WERI-Rb-1 (cell line): ENCODE data around the gene PRKD1.

Experiments
- DNase-seq: peaks from one replicate; pipeline ENCODE4 v3.0.0-alpha.2; 2020
- H3K27ac ChIP-seq: fragments of 250-450 bp; sonication (Bioruptor Pico); 2 replicates; pipeline ENCODE4 v1.5.1; 2020; ENCODE audit warnings: mild to moderate bottlenecking, moderate library complexity
- H3K27me3 ChIP-seq: fragments of 250-450 bp; sonication (Bioruptor Pico); 2 replicates; pipeline ENCODE4 v1.5.1; 2021; ENCODE audit warnings: mild to moderate bottlenecking, low read depth, moderate library complexity; ENCODE audit not compliant: insufficient read depth, severe bottlenecking
- H3K36me3 ChIP-seq: fragments of 250-450 bp; sonication (Bioruptor Pico); 2 replicates; pipeline ENCODE4 v1.5.1; 2020; ENCODE audit warnings: mild to moderate bottlenecking, moderate library complexity
- H3K4me3 ChIP-seq: 2 replicates; pipeline ENCODE4 v1.5.1; 2011; ENCODE audit warnings: low read depth, mild to moderate bottlenecking, control low read depth, low read length
- H3K9me3 ChIP-seq: fragments of 250-450 bp; sonication (Bioruptor Pico); 2 replicates; pipeline ENCODE4 v1.5.1; 2021; ENCODE audit warnings: mild to moderate bottlenecking, moderate library complexity; ENCODE audit not compliant: severe bottlenecking
- CTCF ChIP-seq: IDR thresholded peaks from 2 replicates; pipeline ENCODE4 v1.5.1; 2011; ENCODE audit warnings: low read depth, mild to moderate bottlenecking, control low read depth, inconsistent platforms, low read length

Gene PRKD1

GRCh38 chr14:29587761-29588470 is 339.7 kb downstream of the PRKD1 start:
- H3K36me3 ChIP-seq, result no peaks in the 10 kb centered on the region
- no peaks in the 10 kb centered on the region for H3K27me3 ChIP-seq
- DNase-seq, result no peak
- no peaks in the 10 kb centered on the region for H3K9me3 ChIP-seq
- no peak overlapping the region for H3K27ac ChIP-seq
- TF ChIP-seq CTCF, result no peak
- no peak overlapping the region for H3K4me3 ChIP-seq

GRCh38 chr14:29587046-29587445 is 340.6 kb downstream of the PRKD1 start:
- no peak for DNase-seq
- H3K27ac ChIP-seq, result no peak overlapping the region
- no peaks in the 10 kb centered on the region for H3K9me3 ChIP-seq
- no peaks in the 10 kb centered on the region for H3K27me3 ChIP-seq
- no peak for TF ChIP-seq CTCF
- no peaks in the 10 kb centered on the region for H3K36me3 ChIP-seq
- no peak overlapping the region for H3K4me3 ChIP-seq

GRCh38 chr14:29584992-29585391 is 342.7 kb downstream of the PRKD1 start:
- DNase-seq, result no peak
- Histone ChIP-seq H3K9me3 (no peaks in the 10 kb centered on the region), H3K4me3 (no peak overlapping the region), H3K36me3 (no peaks in the 10 kb centered on the region), H3K27ac (no peak overlapping the region), H3K27me3 (no peaks in the 10 kb centered on the region)
- no peak for TF ChIP-seq CTCF

- H3K4me3 ChIP-seq, result no peak overlapping the region
- H3K27me3 ChIP-seq, result no peaks in the 10 kb centered on the region
- TF ChIP-seq CTCF, result no peak
- no peak for DNase-seq
- H3K36me3 ChIP-seq, result no peaks in the 10 kb centered on the region
- H3K9me3 ChIP-seq, result no peaks in the 10 kb centered on the region
- H3K27ac ChIP-seq, result no peak overlapping the region
Measured at GRCh38 chr14:29580763-29581162, 346.9 kb downstream of the PRKD1 start.

GRCh38 chr14:29579838-29580237 is 347.8 kb downstream of the PRKD1 start:
- Histone ChIP-seq H3K9me3 (no peaks in the 10 kb centered on the region), H3K27ac (no peak overlapping the region), H3K36me3 (no peaks in the 10 kb centered on the region), H3K4me3 (no peak overlapping the region), H3K27me3 (no peaks in the 10 kb centered on the region)
- no peak for TF ChIP-seq CTCF
- DNase-seq, result no peak

GRCh38 chr14:29576927-29577326 is 350.7 kb downstream of the PRKD1 start:
- Histone ChIP-seq H3K9me3 (no peaks in the 10 kb centered on the region), H3K36me3 (no peaks in the 10 kb centered on the region), H3K27me3 (no peaks in the 10 kb centered on the region), H3K27ac (no peak overlapping the region), H3K4me3 (no peak overlapping the region)
- no peak for TF ChIP-seq CTCF
- DNase-seq, result no peak
